H9 (cell line): ENCODE results near the gene TRRAP. TPM values are rescaled to one million over a fixed set of nuclear protein-coding genes. Genes with fewer than 3 reads are reported as not detected.

Experiments
- DNase-seq: peaks from one replicate; pipeline ENCODE4 v3.0.0-alpha.2; 2017
- H2AFZ ChIP-seq: one replicate; pipeline ENCODE4 v1.6.1; 2013; ENCODE audit warnings: mild to moderate bottlenecking, low read length, control low read depth, moderate library complexity
- H2AK5ac ChIP-seq: 2 replicates; pipeline ENCODE4 v1.6.1; 2013; ENCODE audit warnings: low read length, control low read depth, mixed read lengths; ENCODE audit not compliant: insufficient read length
- H2BK120ac ChIP-seq: one replicate; pipeline ENCODE4 v1.6.1; 2013; ENCODE audit warnings: low read depth, mild to moderate bottlenecking, low read length, control low read depth, inconsistent platforms; ENCODE audit not compliant: poor library complexity, severe bottlenecking
- H2BK12ac ChIP-seq: 2 replicates; pipeline ENCODE4 v1.6.1; 2013; ENCODE audit warnings: low read length, control low read depth, mixed read lengths, low read depth; ENCODE audit not compliant: insufficient read length
- H2BK15ac ChIP-seq: 2 replicates; pipeline ENCODE4 v1.6.1; 2013; ENCODE audit warnings: low read depth, low read length, control low read depth
- H2BK20ac ChIP-seq: one replicate; pipeline ENCODE4 v1.6.1; 2013; ENCODE audit warnings: low read depth, mild to moderate bottlenecking, low read length, control low read depth, inconsistent platforms; ENCODE audit not compliant: poor library complexity, severe bottlenecking
- H2BK5ac ChIP-seq: 2 replicates; pipeline ENCODE4 v1.6.1; 2013; ENCODE audit warnings: low read length, control low read depth, mixed read lengths; ENCODE audit not compliant: insufficient read length
- H3K14ac ChIP-seq: 2 replicates; pipeline ENCODE4 v1.6.1; 2013; ENCODE audit warnings: low read length, control low read depth; ENCODE audit not compliant: insufficient read depth
- H3K18ac ChIP-seq: 2 replicates; pipeline ENCODE4 v1.6.1; 2013; ENCODE audit warnings: low read depth, mild to moderate bottlenecking, mixed read lengths, low read length, control low read depth; ENCODE audit not compliant: insufficient read length
- H3K23ac ChIP-seq: 2 replicates; pipeline ENCODE4 v1.6.1; 2013; ENCODE audit warnings: low read length, control low read depth, mixed read lengths, low read depth; ENCODE audit not compliant: insufficient read length
- H3K23me2 ChIP-seq: 2 replicates; pipeline ENCODE4 v1.6.1; 2013; ENCODE audit warnings: low read depth, mild to moderate bottlenecking, mixed read lengths, low read length, control low read depth; ENCODE audit not compliant: insufficient read length, poor library complexity, severe bottlenecking
- H3K27ac ChIP-seq: 2 replicates; pipeline ENCODE4 v1.5.1; 2013; ENCODE audit warnings: low read length, control low read depth, mixed read lengths, low read depth; ENCODE audit not compliant: insufficient read length
- H3K27me3 ChIP-seq: 2 replicates; pipeline ENCODE4 v1.6.1; 2013; ENCODE audit warnings: low read length, control low read depth, inconsistent platforms; ENCODE audit not compliant: insufficient read depth
- H3K4ac ChIP-seq: 2 replicates; pipeline ENCODE4 v1.6.1; 2013; ENCODE audit warnings: low read depth, mild to moderate bottlenecking, control low read depth, inconsistent platforms, low read length, moderate library complexity
- H3K4me1 ChIP-seq: 2 replicates; pipeline ENCODE4 v1.6.1; 2013; ENCODE audit warnings: low read length, control low read depth, inconsistent platforms; ENCODE audit not compliant: insufficient read depth
- H3K4me2 ChIP-seq: 2 replicates; pipeline ENCODE4 v1.6.1; 2013; ENCODE audit warnings: low read length, control low read depth, mixed read lengths; ENCODE audit not compliant: insufficient read length, insufficient read depth
- H3K56ac ChIP-seq: 2 replicates; pipeline ENCODE4 v1.6.1; 2013; ENCODE audit warnings: low read depth, mild to moderate bottlenecking, mixed read lengths, low read length, control low read depth; ENCODE audit not compliant: insufficient read length
- H3K79me1 ChIP-seq: 2 replicates; pipeline ENCODE4 v1.6.1; 2013; ENCODE audit warnings: low read depth, mild to moderate bottlenecking, moderate library complexity, low read length, control low read depth, inconsistent platforms; ENCODE audit not compliant: insufficient read depth, poor library complexity, severe bottlenecking
- H3K79me2 ChIP-seq: 2 replicates; pipeline ENCODE4 v1.6.1; 2013; ENCODE audit warnings: low read length, control low read depth, inconsistent platforms; ENCODE audit not compliant: insufficient read depth
- H3K9ac ChIP-seq: 2 replicates; pipeline ENCODE4 v1.6.1; 2013; ENCODE audit warnings: low read length, control low read depth, mixed read lengths; ENCODE audit not compliant: insufficient read length; ENCODE audit errors: extremely low read depth
- H3K9me3 ChIP-seq: one replicate; pipeline ENCODE4 v1.6.1; 2013; ENCODE audit warnings: low read depth, low read length, inconsistent platforms; ENCODE audit not compliant: control insufficient read depth
- H3T11ph ChIP-seq: one replicate; pipeline ENCODE4 v1.6.1; 2013; ENCODE audit warnings: mild to moderate bottlenecking, low read length, control low read depth, inconsistent platforms
- H4K20me1 ChIP-seq: one replicate; pipeline ENCODE4 v1.6.1; 2013; ENCODE audit not compliant: control insufficient read depth, insufficient read length, insufficient read depth
- H4K5ac ChIP-seq: 2 replicates; pipeline ENCODE4 v1.6.1; 2013; ENCODE audit warnings: low read depth, mild to moderate bottlenecking, mixed read lengths, low read length, control low read depth; ENCODE audit not compliant: insufficient read length
- H4K8ac ChIP-seq: replicated peaks from 2 replicates; pipeline ENCODE4 v1.6.1; 2013; ENCODE audit warnings: low read length, control low read depth, mixed read lengths, low read depth; ENCODE audit not compliant: insufficient read length
- H4K91ac ChIP-seq: 2 replicates; pipeline ENCODE4 v1.6.1; 2013; ENCODE audit warnings: low read depth, mild to moderate bottlenecking, moderate library complexity, mixed read lengths, low read length, control low read depth; ENCODE audit not compliant: insufficient read length
- H3K27ac Mint-ChIP-seq, 3 experiments: 2 replicates in 2 of 3; 3 replicates in 1 of 3; pipeline ENCODE4 v1.8.0; 2020 to 2021; ENCODE audit warnings: mixed read lengths in 3 of 3, mild to moderate bottlenecking in 1 of 3, moderate library complexity in 1 of 3
- H3K27me3 Mint-ChIP-seq: 2 replicates; pipeline ENCODE4 v1.8.0; 2021; ENCODE audit warnings: low read depth, mild to moderate bottlenecking, moderate library complexity, mixed read lengths
- H3K36me3 Mint-ChIP-seq, 3 experiments: 2 replicates in 2 of 3; 3 replicates in 1 of 3; pipeline ENCODE4 v1.8.0; 2020 to 2021; ENCODE audit warnings: low read depth in 3 of 3, mixed read lengths in 3 of 3; ENCODE audit not compliant: insufficient read depth in 1 of 3
- H3K4me1 Mint-ChIP-seq, 2 experiments: 2 replicates each; pipeline ENCODE4 v1.8.0; 2020; ENCODE audit warnings: mixed read lengths in 2 of 2
- H3K4me3 Mint-ChIP-seq, 2 experiments: 2 replicates in 1 of 2; 3 replicates in 1 of 2; pipeline ENCODE4 v1.8.0; 2020 to 2021; ENCODE audit warnings: mild to moderate bottlenecking in 2 of 2, mixed read lengths in 2 of 2, moderate library complexity in 1 of 2
- H3K9me3 Mint-ChIP-seq, 2 experiments: 2 replicates in 1 of 2; 3 replicates in 1 of 2; pipeline ENCODE4 v1.8.0; 2020; ENCODE audit warnings: mild to moderate bottlenecking in 2 of 2, mixed read lengths in 2 of 2, moderate library complexity in 1 of 2
- CTCF ChIP-seq: fragments of 200-600 bp; sonication (generic); conservative IDR thresholded peaks from 3 replicates; pipeline ENCODE4 v1.8.0; 2021; ENCODE audit warnings: antibody characterized with exemption, mild to moderate bottlenecking
- WGBS: extraction: QIAGEN DNeasy Blood & Tissue Kit; methylation state at CpG from one replicate; pipeline ENCODE4 v1.1.7; 2013; ENCODE audit warnings: missing lambda C conversion rate, low lambda C conversion rate, mixed read lengths; ENCODE audit not compliant: insufficient read length; ENCODE audit errors: extremely low coverage; 5-methylcytosine and 5-hydroxymethylcytosine counted together
- total RNA-seq: library from RNA; stranded (reverse); gene quantifications from 2 replicates; pipeline ENCODE4 v1.2.1, GENCODE V29; 2021

Gene TRRAP
- total RNA-seq, 1 experiment from 2014 or later: 58.6 TPM

GRCh38 chr7:98864731-98865453, 13.4 kb upstream of the TRRAP start:
- Mint-ChIP-seq H3K27ac (no peak overlapping the region), H3K4me3 (no peak overlapping the region), H3K27me3 (peaks cover 37% of the 10 kb centered on the region), H3K4me1 (peaks cover 3 to 16% of the 10 kb centered on the region in 2 experiments), H3K9me3 (no peaks in the 10 kb centered on the region), H3K36me3 (no peaks in the 10 kb centered on the region)
- Histone ChIP-seq H2AFZ (no peak overlapping the region), H4K91ac (no peak overlapping the region), H3K27ac (no peak overlapping the region), H4K5ac (no peak overlapping the region), H3K23ac (no peak overlapping the region), H3K9me3 (no peaks in the 10 kb centered on the region), H3K23me2 (peaks cover 9% of the 10 kb centered on the region), H3K27me3 (peaks cover 12% of the 10 kb centered on the region; the same call in 1 of the 2 replicates), H2AK5ac (no peak overlapping the region), H4K20me1 (no peaks in the 10 kb centered on the region), H2BK12ac (no peak overlapping the region), H4K8ac (no peak overlapping the region), H3K79me1 (no peaks in the 10 kb centered on the region), H3K4me2 (no peak overlapping the region), H3K14ac (no peak overlapping the region), H3K4me1 (no peaks in the 10 kb centered on the region), H3K4ac (no peak overlapping the region), H2BK120ac (no peak overlapping the region), H3K79me2 (no peaks in the 10 kb centered on the region), H3K9ac (no peak overlapping the region), H3K18ac (no peak overlapping the region), H2BK5ac (no peak overlapping the region), H3K56ac (no peak overlapping the region), H2BK20ac (no peak overlapping the region), H2BK15ac (no peak overlapping the region), H3T11ph (no peak overlapping the region)
- no CpG with 5 or more reads among the region's 14 CpGs for WGBS
- TF ChIP-seq CTCF: no peak
- DNase-seq: no peak
